ENCODE results near the gene RHOT2. TPM values are rescaled to one million over a fixed set of nuclear protein-coding genes. Genes with fewer than 3 reads are reported as not detected.
A peak's percentile ranks its signal among the peaks of the same experiment; 100 is the strongest.

RHOT2 gene
- total RNA-seq, 1 experiment from 2014 or later = 98.5 TPM

- Histone ChIP-seq H3K27me3 (ENCODE audit: insufficient read depth, low read length) (no peaks in the 10 kb centered on the region), H3K4me3 (replicated peaks in 1 of 2; ENCODE audit: low read depth in 1 of 2, low read length in 2 of 2) (no peak overlapping the region), H4K20me1 (ENCODE audit: insufficient read depth) (no peaks in the 10 kb centered on the region), H3K4me1 (ENCODE audit: control insufficient read depth in 1 of 2, insufficient read depth in 2 of 2, low read length in 2 of 2) (peaks cover 29 to 43% of the 10 kb centered on the region in 2 experiments), H3K9me2 (ENCODE audit: insufficient read depth) (no peaks in the 10 kb centered on the region), H3K79me2 (ENCODE audit: insufficient read depth, low read length) (peaks cover 10% of the 10 kb centered on the region; the same call in 1 of the 2 replicates), H3K4me2 (ENCODE audit: low read length) (no peak overlapping the region), H3K27ac (ENCODE audit: low read depth, low read length) (no peak overlapping the region), H3K9ac (ENCODE audit: low read length) (no peak overlapping the region), H3K36me3 (ENCODE audit: control insufficient read depth in 1 of 2, insufficient read depth in 2 of 2, low read length in 2 of 2) (no peaks in the 10 kb centered on the region), H3K9me3 (ENCODE audit: control insufficient read depth in 1 of 2, insufficient read depth in 1 of 2, low read depth in 1 of 2, low read length in 2 of 2) (no peaks in the 10 kb centered on the region), H2AFZ (ENCODE audit: low read depth, low read length, poor library complexity, severe bottlenecking) (no peak overlapping the region)
- intact Hi-C loops (cut with micrococcal nuclease) = no loop called here
- ChIA-PET RAD21 (ENCODE audit: low non-redundant PET in 1 of 2, low total read pairs in 2 of 2, uncharacterized antibody in 2 of 2, unreplicated experiment in 2 of 2) (no interaction called here), CTCF (no interaction called here), POLR2A (no interaction called here)
- DNase-seq (ENCODE audit: low read depth, low spot score) (no peak), ATAC-seq (no peak)
- no TSS peak for BruUV-seq (replicated peaks)
- TF ChIP-seq YY1 (IDR thresholded peaks at IDR 0.05; ENCODE audit: extremely low read depth, insufficient replicate concordance, low read depth, low read length) (no peak), CTCF (IDR thresholded peaks at IDR 0.05 in 2 of 3, conservative IDR thresholded peaks at IDR 0.05 in 1 of 3; ENCODE audit: borderline replicate concordance in 1 of 3, insufficient read depth in 1 of 3, low read depth in 2 of 3, low read length in 2 of 3) (no peak), MAX (IDR thresholded peaks at IDR 0.05) (no peak)
Measured at GRCh38 chr16:630249-630814, 37.6 kb upstream of the RHOT2 start.

DNA sequence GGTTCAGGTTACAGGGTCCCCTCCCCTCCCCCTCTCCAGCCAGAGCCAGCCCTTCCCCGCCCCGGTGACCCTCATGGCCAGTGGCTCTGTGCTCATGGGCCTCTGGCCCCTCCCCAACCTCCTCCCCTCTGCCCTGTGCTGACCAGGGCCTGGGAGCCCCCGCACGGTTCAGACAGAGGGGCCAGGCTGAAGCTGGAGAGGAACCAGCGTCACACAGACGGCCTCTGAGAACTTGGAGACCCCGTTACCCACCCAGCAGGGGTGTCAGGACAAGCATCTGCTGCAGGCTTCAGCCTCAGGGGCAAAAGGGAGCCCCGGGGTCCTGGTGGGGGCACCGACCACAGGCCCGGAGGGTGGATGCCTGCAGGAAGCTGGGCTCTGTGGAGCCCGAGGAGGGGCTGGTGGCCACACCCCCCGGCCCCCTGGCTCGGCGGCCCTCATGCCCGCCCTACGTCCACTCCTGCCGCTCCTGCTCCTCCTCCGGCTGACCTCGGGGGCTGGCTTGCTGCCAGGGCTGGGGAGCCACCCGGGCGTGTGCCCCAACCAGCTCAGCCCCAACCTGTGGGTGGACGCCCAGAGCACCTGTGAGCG, 37.0 kb upstream of the RHOT2 start, which contains the start of gene WFIKKN1:
Gene WFIKKN1, plus strand, starts transcription at position 171 of the 591 bp plus-strand sequence. Its CDS starts 269 bp downstream, at position 440.
- no TSS peak for BruUV-seq (replicated peaks)
- peaks cover 25 to 38% of the 10 kb centered on the region in 2 experiments for H3K4me1 ChIP-seq (ENCODE audit: control insufficient read depth in 1 of 2, insufficient read depth in 2 of 2, low read length in 2 of 2)
- POLR2A ChIA-PET = no interaction called here
- H3K4me3 ChIP-seq (replicated peaks in 1 of 2; ENCODE audit: low read depth in 1 of 2, low read length in 2 of 2) = no peak within 1 kb of the TSS
- RAD21 ChIA-PET (ENCODE audit: low non-redundant PET in 1 of 2, low total read pairs in 2 of 2, uncharacterized antibody in 2 of 2, unreplicated experiment in 2 of 2) = no interaction called here
- H2AFZ ChIP-seq (ENCODE audit: low read depth, low read length, poor library complexity, severe bottlenecking) = no peak within 1 kb of the TSS
- no peaks in the 10 kb centered on the region for H3K36me3 ChIP-seq (ENCODE audit: control insufficient read depth in 1 of 2, insufficient read depth in 2 of 2, low read length in 2 of 2)
- no peaks in the 10 kb centered on the region for H3K9me3 ChIP-seq (ENCODE audit: control insufficient read depth in 1 of 2, insufficient read depth in 1 of 2, low read depth in 1 of 2, low read length in 2 of 2)
- H3K27me3 ChIP-seq (ENCODE audit: insufficient read depth, low read length) = no peaks in the 10 kb centered on the region
- H3K9ac ChIP-seq (ENCODE audit: low read length) = no peak within 1 kb of the TSS; the same call in 1 of the 2 replicates
- no peak within 1 kb of the TSS; the same call in 1 of the 2 replicates for H3K27ac ChIP-seq (ENCODE audit: low read depth, low read length)
- H4K20me1 ChIP-seq (ENCODE audit: insufficient read depth) = no peaks in the 10 kb centered on the region
- CTCF ChIA-PET = no interaction called here
- ATAC-seq (peak; percentile 11), DNase-seq (ENCODE audit: low read depth, low spot score) (no peak)
- no peaks in the 10 kb centered on the region for H3K9me2 ChIP-seq (ENCODE audit: insufficient read depth)
- no peak for TF ChIP-seq SIN3A (IDR thresholded peaks at IDR 0.05; ENCODE audit: low read depth)
- TF ChIP-seq ZNF274 (IDR thresholded peaks at IDR 0.05; ENCODE audit: low read depth, low read length) = no peak
- no peak for TF ChIP-seq CEBPB (IDR thresholded peaks at IDR 0.05; ENCODE audit: low read depth)
- no peak for TF ChIP-seq YY1 (IDR thresholded peaks at IDR 0.05; ENCODE audit: extremely low read depth, insufficient replicate concordance, low read depth, low read length)
- TF ChIP-seq SRF (IDR thresholded peaks at IDR 0.05; ENCODE audit: low read depth) = no peak
- TF ChIP-seq POLR2AphosphoS5 (IDR thresholded peaks at IDR 0.05; ENCODE audit: low read depth, low read length) = no peak; the same call in 1 of the 2 replicates
- TF ChIP-seq CTCF (IDR thresholded peaks at IDR 0.05 in 2 of 3, conservative IDR thresholded peaks at IDR 0.05 in 1 of 3; ENCODE audit: borderline replicate concordance in 1 of 3, insufficient read depth in 1 of 3, low read depth in 2 of 3, low read length in 2 of 3) = no peak
- TF ChIP-seq POLR2A (IDR thresholded peaks at IDR 0.05; ENCODE audit: borderline replicate concordance, extremely low read depth, insufficient read depth, insufficient read length) = no peak
- no peak for TF ChIP-seq CBX3 (IDR thresholded peaks at IDR 0.05; ENCODE audit: low read depth)
- no peak for TF ChIP-seq FOSL1 (IDR thresholded peaks at IDR 0.05; ENCODE audit: low read depth)
- TF ChIP-seq JUND (IDR thresholded peaks at IDR 0.05) = no peak
- TF ChIP-seq, protein P1, sequence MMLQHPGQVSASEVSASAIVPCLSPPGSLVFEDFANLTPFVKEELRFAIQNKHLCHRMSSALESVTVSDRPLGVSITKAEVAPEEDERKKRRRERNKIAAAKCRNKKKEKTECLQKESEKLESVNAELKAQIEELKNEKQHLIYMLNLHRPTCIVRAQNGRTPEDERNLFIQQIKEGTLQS (IDR thresholded peaks at IDR 0.05) = no peak
- TF ChIP-seq ZFX (IDR thresholded peaks at IDR 0.05) = no peak
- no peak for TF ChIP-seq EGR1 (IDR thresholded peaks at IDR 0.05; ENCODE audit: low read depth)
- no peak for TF ChIP-seq ELF1 (IDR thresholded peaks at IDR 0.05; ENCODE audit: borderline replicate concordance, low read depth)
- H3K4me2 ChIP-seq (ENCODE audit: low read length) = peak within 1 kb of the TSS; percentile 27; the same call in 1 of the 2 replicates
- intact Hi-C loops (cut with micrococcal nuclease) = no loop called here
- H3K79me2 ChIP-seq (ENCODE audit: insufficient read depth, low read length) = peaks cover 15% of the 10 kb centered on the region; the same call in 1 of the 2 replicates

All from HCT116 (cell line).